ENCODE data around the gene TP73.

DNA sequence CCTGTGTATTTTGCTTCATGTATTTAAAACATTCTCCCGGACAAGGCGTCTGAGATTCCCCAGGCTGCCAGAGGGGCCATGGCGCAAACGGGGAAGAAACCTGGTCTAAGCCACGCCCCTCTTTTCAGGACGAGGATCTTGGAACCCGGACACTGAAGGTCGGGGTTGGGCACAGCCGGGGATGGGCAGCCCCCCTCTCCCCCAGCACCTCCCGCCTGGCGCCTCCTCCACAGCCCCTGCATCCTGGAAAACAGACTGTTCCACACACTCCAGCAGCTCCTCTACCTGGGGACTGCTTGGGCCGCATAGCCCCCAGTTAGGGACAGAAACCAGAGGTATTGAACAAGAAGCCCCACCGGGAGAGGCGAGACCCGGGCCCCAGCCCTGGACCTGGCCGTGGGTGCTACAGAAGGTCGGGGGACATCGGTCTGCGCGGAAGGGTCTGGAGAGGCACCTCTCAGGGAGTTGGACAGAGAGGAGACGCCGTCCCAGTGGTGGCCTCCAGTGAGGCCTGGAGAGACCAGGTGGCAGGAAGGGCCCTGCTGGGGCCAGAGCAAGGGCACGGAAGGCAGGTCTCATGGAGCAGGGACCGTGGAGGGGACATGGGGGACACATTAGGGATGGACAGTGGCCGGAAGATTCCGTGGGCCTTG, 5.4 kb downstream of the TP73 start:
- TF ChIP-seq TAF1 (IDR thresholded peaks at IDR 0.05; ENCODE audit: borderline replicate concordance, insufficient read depth, low read length) (no peak), SIN3A (IDR thresholded peaks at IDR 0.05; ENCODE audit: borderline replicate concordance, insufficient read depth, low read length) (no peak)
